ENCODE data around the gene FYN. TPM values are rescaled to one million over a fixed set of nuclear protein-coding genes. Genes with fewer than 3 reads are reported as not detected.

Gene FYN
- total RNA-seq, 1 donor from 2014 or later = 474 TPM

GRCh38 chr6:111711984-111712752, 161.1 kb downstream of the FYN start:
- Mint-ChIP-seq H3K27ac (ENCODE audit: unreplicated experiment) (peak overlapping the region; percentile 70), H3K4me1 (ENCODE audit: unreplicated experiment) (peaks cover 38% of the 10 kb centered on the region), H3K4me3 (ENCODE audit: unreplicated experiment) (peak overlapping the region; percentile 59), H3K36me3 (ENCODE audit: low read depth, unreplicated experiment) (peaks cover 57% of the 10 kb centered on the region), H3K27me3 (ENCODE audit: unreplicated experiment) (peaks cover 10% of the 10 kb centered on the region), H3K9me3 (ENCODE audit: unreplicated experiment) (no peaks in the 10 kb centered on the region)
- TF ChIP-seq CTCF (IDR thresholded peaks at IDR 0.05; ENCODE audit: unreplicated experiment) = no peak
- no peak for DNase-seq (ENCODE audit: low spot score)

- peak; percentile 11 for DNase-seq (ENCODE audit: low spot score)
- H3K27me3 Mint-ChIP-seq (ENCODE audit: unreplicated experiment) = peaks cover 10% of the 10 kb centered on the region
- no peak for TF ChIP-seq CTCF (IDR thresholded peaks at IDR 0.05; ENCODE audit: unreplicated experiment)
- H3K4me1 Mint-ChIP-seq (ENCODE audit: unreplicated experiment) = peaks cover 38% of the 10 kb centered on the region
- no peak overlapping the region for H3K4me3 Mint-ChIP-seq (ENCODE audit: unreplicated experiment)
- H3K9me3 Mint-ChIP-seq (ENCODE audit: unreplicated experiment) = no peaks in the 10 kb centered on the region
- peak overlapping the region; percentile 68 for H3K27ac Mint-ChIP-seq (ENCODE audit: unreplicated experiment)
- peaks cover 57% of the 10 kb centered on the region for H3K36me3 Mint-ChIP-seq (ENCODE audit: low read depth, unreplicated experiment)
Observed at GRCh38 chr6:111711476-111711875, 161.8 kb downstream of the FYN start.

GRCh38 chr6:111710911-111711310, 162.3 kb downstream of the FYN start:
- H3K27me3 Mint-ChIP-seq (ENCODE audit: unreplicated experiment) = peaks cover 10% of the 10 kb centered on the region
- H3K36me3 Mint-ChIP-seq (ENCODE audit: low read depth, unreplicated experiment) = peaks cover 52% of the 10 kb centered on the region
- no peak for DNase-seq (ENCODE audit: low spot score)
- H3K27ac Mint-ChIP-seq (ENCODE audit: unreplicated experiment) = peak overlapping the region; percentile 10
- H3K9me3 Mint-ChIP-seq (ENCODE audit: unreplicated experiment) = no peaks in the 10 kb centered on the region
- no peak for TF ChIP-seq CTCF (IDR thresholded peaks at IDR 0.05; ENCODE audit: unreplicated experiment)
- H3K4me3 Mint-ChIP-seq (ENCODE audit: unreplicated experiment) = peak overlapping the region; percentile 29
- H3K4me1 Mint-ChIP-seq (ENCODE audit: unreplicated experiment) = peaks cover 38% of the 10 kb centered on the region

- H3K4me1 Mint-ChIP-seq (ENCODE audit: unreplicated experiment) = peaks cover 38% of the 10 kb centered on the region
- no peaks in the 10 kb centered on the region for H3K9me3 Mint-ChIP-seq (ENCODE audit: unreplicated experiment)
- peak overlapping the region; percentile 29 for H3K4me3 Mint-ChIP-seq (ENCODE audit: unreplicated experiment)
- peaks cover 50% of the 10 kb centered on the region for H3K36me3 Mint-ChIP-seq (ENCODE audit: low read depth, unreplicated experiment)
- DNase-seq (ENCODE audit: low spot score) = no peak
- peaks cover 10% of the 10 kb centered on the region for H3K27me3 Mint-ChIP-seq (ENCODE audit: unreplicated experiment)
- H3K27ac Mint-ChIP-seq (ENCODE audit: unreplicated experiment) = peak overlapping the region; percentile 10
- TF ChIP-seq CTCF (IDR thresholded peaks at IDR 0.05; ENCODE audit: unreplicated experiment) = no peak
Observed at GRCh38 chr6:111710439-111710838, 162.8 kb downstream of the FYN start.
